Frontal cortex (tissue), 4 donors: ENCODE results near the gene EML4. TPM values are rescaled to one million over a fixed set of nuclear protein-coding genes. Genes with fewer than 3 reads are reported as not detected.
"Not testable (repeated sequence)": the region's sequence is repeated elsewhere in the genome, so short reads cannot be mapped to it uniquely, and the experiment has no call there.

Experiments
- DNase-seq, 2 donors: peaks; one replicate each; pipeline ENCODE4 v3.0.0; 2012; ENCODE audit warnings: low spot score in 2 of 2
- FAIRE-seq: peaks from 2 replicates; lab custom pipeline; 2012; peaks lifted over from hg19 to GRCh38; lab: Jason Lieb, UNC
- total RNA-seq: library from RNA; depleted of rRNA; stranded (reverse); fragments of >200 nt; gene quantifications from one replicate; pipeline ENCODE4 v1.2.3, GENCODE V29; 2014
- donor health status: control.
- donor health status: control.
- donor health status: control.

The EML4 gene
- total RNA-seq, 1 donor from 2014 or later: 33.8 TPM

DNA sequence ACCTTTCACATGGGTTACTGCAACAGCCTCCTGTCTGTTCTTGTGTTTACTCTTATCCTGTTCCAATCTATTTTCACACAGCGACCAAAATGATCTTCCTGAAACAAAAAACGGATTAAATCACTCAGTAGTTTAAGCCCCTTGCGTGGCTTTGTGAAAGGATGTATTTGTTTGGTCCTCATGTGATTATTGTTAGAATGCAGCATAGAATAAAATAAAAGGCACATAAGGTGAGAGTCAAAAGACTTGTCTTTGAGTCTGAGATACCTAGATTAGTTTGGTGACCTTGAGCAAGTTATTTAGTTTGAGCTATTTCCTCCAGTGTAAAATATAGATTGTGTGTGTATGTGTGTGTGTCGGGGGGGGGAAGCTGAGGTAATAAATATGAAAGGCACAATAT is 72.4 kb downstream of the EML4 start:
- no peak for FAIRE-seq

DNA sequence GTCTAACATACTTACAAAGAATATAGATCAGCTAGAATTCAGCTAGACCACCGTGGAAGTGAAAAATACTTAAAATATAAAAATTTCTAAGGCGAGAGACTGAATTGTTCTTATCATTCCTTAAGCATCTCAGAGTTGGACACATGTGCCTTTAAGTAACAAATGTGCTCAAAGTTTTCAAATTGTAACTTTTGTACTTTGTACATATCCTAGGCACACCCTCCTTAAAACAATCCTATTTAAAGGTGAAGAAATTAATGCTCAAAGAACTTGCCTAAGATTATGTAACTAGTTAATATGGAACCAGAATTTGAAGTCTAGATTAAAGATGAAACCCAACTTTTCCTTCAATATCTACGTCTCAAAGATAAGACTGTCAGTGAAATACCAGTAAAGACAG is 74.1 kb downstream of the EML4 start:
- DNase-seq (no peak), FAIRE-seq (no peak)

More for the DNA sequence above, 72.4 kb downstream of the EML4 start:
- DNase-seq: no peak

DNA sequence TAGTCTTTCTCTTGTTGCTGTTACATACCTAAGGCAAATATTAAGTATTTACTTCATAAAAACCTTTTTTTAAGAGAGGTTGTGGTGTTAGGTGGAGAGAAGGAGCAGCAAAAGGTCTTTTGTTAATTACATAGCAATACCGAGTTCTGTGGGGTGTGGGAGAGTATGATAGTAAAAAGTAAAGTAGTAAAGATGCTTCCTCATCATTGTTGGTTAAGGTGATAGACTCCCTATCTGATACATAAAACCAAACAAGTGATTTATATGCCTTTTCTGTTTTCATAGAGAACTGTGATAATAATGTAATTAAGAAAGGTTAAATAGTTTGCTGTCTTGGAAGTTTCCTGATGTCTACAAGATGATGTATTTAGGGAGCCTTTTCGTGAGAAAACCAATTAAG is 75.4 kb downstream of the EML4 start:
- DNase-seq: no peak
- no peak for FAIRE-seq

DNA sequence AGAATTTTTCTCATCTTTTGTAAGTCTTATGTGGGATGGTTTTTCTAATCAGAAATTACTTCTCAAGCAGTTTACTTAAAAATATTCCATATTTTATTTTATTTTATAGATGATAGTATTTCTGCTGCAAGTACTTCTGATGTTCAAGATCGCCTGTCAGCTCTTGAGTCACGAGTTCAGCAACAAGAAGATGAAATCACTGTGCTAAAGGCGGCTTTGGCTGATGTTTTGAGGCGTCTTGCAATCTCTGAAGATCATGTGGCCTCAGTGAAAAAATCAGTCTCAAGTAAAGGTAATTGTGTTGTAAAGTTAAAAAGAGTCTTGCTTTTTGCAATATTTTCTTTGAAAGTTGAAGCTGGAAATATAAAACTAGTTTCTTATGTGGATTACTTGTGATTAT is 76.2 kb downstream of the EML4 start:
- DNase-seq (no peak), FAIRE-seq (no peak)

DNA sequence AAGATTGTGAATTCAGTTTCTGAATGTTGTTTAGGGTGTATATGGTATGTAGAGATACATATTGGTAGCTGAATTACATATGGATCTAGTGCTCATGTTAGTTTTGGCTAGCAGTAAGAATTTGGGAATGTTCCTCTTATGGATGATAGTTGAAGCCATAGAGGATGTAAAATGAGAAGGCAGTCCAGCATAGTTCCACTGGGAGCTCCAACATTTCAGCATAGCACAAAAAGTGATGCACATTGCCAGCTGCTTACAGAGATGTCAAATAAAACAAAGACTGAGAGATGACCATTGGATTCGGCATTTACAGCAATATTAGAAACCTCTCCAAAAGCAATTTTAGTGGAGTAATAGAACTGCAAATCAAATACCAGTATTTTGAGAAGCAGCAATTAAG is 77.4 kb downstream of the EML4 start:
- no peak for FAIRE-seq
- no peak for DNase-seq

DNA sequence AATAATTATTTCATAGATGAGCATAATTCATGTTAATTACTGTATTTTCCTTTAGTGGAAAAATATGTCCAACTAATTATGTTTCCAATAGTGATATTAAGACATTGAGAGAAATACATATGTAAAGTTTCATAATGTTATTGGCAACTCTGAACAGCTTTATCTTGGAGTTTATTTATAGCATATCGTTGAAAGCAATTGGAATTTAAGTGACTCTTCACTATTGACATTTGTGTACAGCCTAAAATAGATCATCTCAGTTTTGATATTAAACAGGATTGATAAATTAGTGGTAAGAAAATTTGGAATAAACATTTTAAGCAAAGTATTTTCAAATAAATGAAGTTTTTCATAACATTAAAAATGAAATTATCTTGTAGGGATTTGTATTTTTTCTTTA is 79.7 kb downstream of the EML4 start:
- no peak for FAIRE-seq
- DNase-seq: no peak

DNA sequence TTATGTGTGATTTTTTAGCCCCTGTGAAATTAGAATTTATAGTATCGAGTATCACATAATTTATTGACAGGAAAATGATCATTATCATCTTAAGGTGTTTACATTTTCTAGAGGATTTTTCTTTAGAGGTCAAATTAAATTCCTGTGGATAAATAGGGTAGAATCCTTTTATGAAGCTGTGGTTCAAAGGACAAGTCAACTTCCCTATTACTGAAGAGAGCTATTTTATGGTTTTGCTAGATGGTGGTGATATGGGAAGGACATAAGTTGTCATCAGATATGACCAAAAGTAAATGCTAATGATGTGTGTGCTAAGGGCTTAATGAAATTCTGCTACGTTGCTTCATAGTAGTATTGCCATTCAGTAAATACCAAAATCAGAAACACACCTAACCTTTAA is 80.1 kb downstream of the EML4 start:
- no peak for DNase-seq
- no peak for FAIRE-seq

DNA sequence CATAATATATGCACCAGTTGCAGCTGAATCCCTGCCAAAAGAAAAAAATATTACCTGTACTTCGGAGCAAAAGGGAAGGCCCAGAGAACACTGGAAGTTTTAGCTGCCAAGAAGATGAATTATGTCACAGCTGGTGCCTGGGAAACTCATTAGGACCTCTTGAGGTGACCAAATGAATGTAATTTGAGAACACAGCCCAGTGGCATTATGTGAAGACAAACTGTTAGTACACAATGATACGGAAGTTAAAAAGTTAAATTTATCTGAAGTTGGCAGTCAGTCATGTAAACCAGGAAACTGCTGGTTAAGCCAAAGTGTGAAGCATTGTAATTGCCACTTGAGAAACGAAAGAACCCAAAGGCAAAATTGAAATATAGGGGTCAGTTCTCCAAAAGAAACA is 80.7 kb downstream of the EML4 start:
- FAIRE-seq (no peak), DNase-seq (no peak)

DNA sequence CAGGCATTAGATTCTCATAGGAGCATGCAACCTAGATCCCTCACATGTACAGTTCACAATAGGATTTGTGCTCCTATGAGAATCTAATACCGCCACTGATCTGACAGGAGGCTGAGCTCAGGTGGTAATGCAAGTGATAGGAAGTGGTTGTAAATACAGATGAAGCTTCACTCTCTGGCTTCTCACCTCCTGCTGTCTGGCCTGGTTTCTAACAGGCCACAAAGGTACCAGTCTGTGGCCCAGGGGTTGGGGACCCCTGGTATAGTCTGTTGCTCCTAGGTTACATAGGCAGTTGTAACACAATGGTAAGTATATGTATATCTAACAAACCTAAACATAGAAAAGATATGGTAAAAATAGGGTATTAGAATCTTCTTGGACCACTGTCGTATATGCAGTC is 81.8 kb downstream of the EML4 start:
- FAIRE-seq: no peak
- no peak for DNase-seq

DNA sequence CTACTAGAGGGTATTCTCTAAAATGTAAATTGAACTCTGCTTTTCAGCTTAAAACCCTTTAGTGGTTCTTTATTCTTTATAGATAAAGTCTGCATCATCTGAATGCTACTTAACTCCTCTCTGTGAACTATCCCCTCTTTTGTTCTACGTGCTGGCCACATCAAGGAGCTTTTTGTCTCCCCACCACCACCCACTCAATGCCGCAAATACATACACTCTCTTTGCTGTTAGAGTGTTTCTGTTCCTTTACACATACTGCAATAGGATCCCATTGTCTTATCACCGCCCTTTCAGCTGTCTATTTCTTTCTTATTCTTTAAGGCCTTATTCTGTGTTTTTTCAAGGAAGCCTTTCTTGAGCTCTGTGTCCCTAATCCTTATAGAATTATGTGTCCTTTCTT is 83.3 kb downstream of the EML4 start:
- DNase-seq (no peak), FAIRE-seq (no peak)

DNA sequence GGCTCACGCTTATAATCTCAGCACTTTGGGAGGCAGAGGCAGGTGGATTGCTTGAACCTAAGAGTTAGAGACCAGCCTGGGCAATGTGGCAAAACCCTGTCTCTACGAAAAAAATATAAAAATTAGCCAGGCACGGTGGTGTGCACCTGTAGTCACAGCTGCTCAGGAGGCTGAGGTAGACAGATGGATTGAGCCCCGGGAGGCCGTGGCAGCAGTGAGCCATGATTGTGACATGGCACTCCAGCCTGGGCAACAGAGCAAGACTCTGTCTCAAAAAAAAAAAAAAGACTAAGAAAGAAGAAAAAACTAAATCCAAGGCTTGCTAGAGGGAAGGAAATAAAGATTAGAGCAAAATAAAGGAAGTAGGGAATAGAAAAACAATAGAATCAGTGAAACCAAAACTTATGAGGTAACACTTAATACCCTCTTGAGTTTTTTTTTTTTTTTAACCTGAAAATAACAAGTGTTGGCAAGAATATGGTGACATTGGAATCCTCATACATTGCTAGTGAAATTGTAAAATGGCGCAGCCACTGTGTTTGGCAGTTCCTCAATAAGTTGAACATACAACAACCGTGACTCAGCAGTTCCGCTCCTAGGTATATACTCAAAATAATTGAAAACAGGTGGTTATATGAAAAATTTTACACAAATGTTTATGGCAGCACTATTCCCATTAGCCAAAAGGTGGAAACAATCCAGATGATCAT is 85.2 kb downstream of the EML4 start:
- FAIRE-seq (no peak), DNase-seq (no peak)

DNA sequence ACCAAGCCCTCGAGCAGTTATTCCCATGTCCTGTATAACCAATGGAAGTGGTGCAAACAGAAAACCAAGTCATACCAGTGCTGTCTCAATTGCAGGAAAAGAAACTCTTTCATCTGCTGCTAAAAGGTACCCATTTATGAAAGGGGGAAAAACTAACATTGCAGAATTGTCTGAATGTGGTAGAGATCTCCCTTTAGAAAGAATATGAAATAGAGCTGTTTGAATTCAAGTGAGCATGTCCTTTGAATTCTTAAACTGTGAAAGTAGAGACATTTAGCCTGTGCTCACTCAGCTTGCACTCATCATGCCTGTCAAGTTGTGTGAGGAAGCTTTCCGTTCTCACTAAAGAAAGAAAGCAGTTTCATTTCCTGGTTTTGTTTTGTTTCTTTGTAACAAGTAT is 87.4 kb downstream of the EML4 start:
- no peak for FAIRE-seq
- no peak for DNase-seq

DNA sequence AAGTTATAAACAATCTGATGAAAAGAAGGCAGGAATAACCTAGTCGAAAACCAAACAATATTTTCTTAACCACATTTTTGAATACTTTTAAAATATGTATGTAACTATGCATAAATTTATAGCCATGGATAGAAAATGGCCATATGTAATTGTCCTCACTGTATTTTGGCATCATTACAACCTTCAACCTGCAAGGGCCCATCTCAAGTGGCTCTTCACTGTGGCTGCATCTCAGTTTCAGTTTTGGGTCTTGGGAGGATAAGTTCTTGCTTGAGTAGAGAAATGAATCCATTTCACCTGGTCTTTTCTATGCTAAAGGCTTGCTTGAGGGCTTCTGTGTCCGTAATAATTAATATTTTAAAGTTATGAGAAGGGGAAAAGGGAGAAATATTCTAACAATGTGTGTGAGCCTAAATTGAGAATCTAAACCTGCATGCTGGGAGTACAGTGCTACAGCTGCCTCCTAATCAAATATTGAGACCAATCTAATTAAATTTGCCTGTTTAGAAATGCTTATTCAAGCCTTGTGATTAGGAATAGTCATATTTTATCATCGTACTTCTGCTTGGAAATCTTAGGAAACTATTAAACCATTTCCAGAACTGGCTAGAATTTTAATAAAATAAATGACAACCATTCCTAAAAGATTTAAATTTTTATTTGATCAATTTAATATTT is 92.5 kb downstream of the EML4 start:
- no peak for DNase-seq
- FAIRE-seq: no peak

DNA sequence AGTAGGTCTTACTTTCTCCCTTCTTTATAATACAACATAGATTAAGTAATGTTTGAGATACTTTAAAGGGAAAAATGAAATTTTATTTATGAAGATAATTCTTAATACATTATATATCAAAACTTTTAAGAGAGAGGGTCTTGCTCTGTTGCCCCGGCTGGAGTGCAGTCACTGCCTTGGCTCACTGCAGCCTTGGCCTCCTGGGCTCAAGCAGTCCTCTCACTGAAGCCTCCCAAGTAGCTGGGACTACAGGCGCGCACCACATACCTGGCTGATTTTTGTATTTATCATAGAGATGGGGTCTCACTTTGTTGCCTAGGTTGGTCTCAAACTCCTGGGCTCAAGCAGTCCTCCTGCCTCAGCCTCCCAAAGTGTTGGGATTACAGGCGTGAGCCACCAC is 97.1 kb downstream of the EML4 start:
- FAIRE-seq: no peak
- no peak for DNase-seq

DNA sequence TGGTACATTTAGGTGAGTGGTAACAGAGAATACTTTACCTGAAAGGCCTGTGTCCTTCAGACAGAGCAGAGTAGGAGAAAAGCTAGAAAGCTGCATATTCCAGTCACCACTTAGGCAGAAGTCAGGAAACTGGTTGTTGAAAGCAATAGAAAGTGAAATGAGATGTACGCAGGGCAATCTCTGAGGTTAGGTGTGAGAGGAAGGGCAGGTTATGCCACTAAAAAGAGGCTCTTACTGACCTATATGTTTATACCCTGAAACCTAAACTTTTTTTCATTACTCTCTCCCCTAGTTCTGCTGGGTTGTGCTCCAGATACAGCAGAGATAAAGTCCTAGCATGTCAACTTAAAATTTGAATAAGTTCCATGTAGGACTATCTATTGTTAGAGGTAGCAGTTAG is 98.4 kb downstream of the EML4 start:
- DNase-seq: no peak
- no peak for FAIRE-seq

DNA sequence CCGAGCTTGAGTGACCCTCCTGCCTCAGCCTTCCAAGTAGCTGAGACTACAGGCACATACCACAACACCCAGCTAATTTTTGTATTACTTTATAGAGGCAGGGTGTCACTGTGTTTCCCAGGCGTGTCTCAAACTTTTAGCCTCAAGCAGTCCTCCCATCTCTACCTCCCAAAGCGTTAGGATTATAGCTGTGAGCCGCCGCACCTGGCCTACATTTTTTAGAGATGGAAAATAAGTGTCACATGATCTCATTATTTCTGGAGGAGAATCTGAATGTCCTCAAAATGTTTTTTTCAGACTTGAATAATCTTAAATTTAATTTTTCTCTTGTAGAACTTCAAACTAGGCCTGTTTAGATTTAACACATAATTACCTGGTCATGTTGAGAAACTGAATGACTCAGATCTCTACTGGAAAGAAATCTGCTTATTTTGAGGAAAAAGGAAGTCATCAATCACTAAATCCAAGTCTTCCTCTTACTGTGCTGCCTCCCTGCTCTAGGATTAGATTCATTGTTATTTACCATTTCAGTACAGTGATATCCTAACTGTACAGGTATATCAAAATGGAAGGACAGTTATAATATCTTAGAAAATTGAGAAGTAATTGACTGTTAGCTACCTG is 99.5 kb downstream of the EML4 start:
- FAIRE-seq: no peak

DNA sequence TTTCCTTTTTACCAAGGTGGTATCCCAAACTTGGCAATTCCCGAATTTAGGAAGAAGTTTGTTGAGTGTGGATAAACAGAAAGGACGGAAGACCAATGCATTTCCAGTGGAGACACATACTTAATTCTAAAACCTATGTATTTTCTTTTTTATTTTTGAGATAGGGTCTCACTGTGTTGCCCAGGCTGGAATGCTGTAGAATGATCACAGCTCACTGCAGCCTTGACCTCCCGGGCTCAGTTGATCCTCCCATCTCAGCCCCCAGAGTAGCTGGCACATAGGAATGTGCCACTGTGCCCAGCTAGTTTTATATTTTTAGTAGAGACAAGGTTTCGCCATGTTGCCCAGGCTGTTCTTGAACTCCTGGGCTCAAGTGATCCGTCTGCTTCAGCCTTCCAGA is 101.6 kb downstream of the EML4 start:
- FAIRE-seq (no peak), DNase-seq (no peak)

More for the DNA sequence above, 99.5 kb downstream of the EML4 start:
- DNase-seq: no peak

DNA sequence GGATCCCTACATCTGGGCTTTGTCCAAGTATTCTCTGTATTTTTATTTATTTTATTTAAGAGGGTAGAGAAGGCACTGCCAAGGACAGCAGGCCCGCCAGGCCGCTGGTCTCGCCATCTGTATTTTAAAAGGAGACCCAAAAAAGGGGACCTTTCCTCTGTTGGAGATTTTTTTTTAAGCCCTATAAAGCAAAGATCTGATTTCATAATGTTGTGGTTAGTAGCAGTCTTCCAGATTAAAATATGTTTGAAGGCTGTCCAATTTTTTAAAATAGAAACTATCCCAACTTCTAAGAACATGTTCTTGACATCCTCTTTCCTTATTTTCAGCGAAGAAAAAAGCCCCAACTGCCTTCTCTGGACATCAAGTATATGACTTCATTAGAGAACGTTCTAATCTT is 102.1 kb downstream of the EML4 start:
- DNase-seq, FAIRE-seq: not testable (repeated sequence)

DNA sequence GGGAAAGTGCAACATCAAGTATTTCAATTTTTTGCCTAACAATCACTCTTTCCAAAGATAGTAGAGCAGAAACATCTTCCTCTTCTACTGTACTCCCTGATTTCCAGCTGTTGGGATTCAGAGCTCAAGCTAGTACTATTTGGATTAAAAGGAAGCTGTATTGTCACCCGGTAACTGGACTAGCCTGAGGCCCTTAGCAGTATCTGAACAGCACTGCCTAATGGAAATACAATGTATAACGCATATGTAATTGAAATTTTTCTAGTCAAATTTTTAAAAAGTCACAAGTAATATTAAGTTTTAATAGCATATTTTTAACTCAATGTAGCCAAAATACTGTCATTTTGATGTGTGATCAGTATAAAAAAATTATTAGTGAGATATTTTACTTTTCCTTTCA is 105.7 kb downstream of the EML4 start:
- DNase-seq: no peak
- no peak for FAIRE-seq

DNA sequence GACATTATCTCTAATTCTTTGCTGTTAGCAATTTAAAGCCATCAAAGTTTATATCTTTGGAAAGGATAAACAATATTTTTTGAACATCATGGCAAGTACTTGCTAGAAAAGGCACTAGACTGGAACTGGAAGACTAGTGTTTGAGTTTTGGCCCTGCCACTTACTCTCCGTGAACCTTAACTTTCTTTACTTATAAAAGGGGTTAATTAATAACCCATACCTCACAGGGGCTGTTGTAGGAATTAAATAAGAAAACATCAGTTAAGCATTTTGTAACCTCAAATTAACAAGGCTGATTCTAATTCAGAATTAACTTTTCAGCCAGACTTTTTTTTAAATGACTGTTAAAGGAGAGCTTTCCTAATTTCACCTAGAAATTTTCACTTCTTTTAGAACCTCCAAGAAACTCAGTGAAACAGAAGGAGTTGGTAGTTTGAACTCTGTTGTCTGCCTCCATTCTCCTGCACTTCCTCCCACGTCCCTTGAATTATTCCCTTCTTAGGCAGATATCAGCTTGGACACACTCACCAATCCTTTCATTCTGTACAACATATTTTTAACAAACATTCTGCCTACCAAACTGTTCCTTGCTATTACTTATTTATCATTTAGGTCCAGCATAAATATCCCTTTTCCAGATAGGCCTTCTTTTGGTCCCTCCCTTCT is 112.4 kb downstream of the EML4 start:
- FAIRE-seq (no peak), DNase-seq (no peak)

DNA sequence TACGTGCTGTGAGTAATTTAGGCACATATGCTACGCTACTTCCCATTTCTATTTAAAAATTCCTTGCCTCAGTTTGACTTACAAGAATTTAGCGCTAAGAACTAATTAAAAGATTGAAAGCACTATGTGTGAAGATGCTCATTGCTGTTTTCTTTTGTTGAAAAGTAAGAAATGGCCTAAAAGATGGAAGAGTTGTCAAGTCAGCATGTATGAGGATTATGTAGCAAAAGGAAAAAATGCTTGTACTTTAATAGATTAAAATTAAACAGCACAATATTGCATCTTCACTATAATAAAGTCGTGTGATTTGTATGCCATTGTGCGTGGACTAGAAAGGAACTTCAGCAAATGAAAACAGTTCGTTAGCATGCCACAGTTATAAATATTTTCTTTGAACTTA is 114.9 kb downstream of the EML4 start:
- FAIRE-seq: no peak
- DNase-seq: no peak
